ENCODE results near the gene AEBP1.

Gene AEBP1

DNA sequence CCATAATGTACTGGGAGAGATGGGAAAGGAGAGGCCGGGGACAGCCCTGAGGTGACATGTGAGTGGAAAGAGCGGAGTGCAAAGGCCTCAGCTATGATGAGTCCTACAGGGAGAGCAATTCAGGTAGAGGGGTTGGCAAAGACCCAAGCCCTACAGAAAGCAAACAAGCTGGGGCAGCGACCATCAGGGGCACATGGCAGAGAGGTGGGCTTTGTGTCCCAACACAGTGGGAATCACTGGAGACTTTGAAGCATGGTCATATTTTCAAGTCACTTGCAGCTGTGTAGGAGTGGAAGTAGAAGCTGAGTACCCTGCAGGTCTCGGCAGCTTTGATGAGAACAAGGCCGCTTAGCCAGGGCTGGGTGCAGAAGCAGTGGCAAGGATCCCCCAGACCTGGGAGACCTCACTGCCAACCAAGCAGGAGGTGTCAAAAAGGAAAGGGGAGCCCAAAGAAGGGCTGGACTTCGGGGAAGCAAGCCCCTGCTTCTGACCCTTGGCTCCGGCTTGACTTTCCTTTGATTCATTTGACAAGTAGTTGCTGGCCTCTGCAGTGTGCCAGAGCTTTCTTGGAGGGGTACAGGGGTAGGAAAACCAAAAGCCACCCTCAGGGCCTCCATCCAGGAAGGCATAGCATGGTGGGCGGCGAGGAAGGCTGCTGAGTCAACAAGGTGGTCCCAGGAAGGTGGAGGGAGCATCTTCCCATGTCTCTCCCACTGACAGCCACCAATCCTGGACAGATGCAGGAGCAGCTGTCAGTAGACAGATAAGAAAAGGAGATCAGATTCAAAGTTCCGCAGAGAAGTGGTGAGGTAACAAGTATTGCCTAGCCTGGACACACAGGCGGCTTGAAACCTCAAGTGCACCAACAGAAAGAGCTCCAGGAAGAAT is 36.8 kb upstream of the AEBP1 start:
- peak; percentile 43 for DNase-seq

GRCh38 chr7:44068054-44068453 is 36.1 kb upstream of the AEBP1 start:
- DNase-seq, result no peak

DNA sequence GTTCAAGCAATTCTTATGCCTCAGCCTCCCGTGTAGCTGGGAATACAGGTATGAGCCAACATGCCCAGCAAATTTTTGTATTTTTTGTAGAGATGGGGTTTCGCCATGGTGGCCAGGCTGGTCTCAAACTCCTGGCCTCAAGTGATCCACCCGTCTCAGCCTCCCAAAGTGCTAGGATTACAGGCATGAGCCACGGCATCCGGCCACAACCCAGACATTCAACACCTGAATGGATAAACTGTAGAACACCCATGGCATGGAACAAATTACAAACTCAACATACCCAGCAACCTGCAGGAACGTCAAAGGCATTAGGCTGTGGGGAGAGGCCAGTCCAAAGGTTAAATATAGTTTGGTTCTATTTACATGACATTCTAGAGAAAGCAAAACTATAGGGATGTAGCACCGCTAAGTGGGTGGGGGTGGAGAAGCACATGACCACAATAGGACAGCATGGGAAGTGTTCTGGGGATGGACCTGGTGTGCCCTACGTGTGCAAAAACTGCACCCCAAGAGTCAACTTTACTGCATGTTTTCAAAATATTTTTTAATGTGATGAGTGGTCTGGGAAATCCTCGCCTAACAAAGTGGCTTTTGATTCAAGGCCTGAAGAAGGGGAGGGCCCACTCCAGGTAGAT is 32.3 kb upstream of the AEBP1 start:
- no peak for DNase-seq

DNA sequence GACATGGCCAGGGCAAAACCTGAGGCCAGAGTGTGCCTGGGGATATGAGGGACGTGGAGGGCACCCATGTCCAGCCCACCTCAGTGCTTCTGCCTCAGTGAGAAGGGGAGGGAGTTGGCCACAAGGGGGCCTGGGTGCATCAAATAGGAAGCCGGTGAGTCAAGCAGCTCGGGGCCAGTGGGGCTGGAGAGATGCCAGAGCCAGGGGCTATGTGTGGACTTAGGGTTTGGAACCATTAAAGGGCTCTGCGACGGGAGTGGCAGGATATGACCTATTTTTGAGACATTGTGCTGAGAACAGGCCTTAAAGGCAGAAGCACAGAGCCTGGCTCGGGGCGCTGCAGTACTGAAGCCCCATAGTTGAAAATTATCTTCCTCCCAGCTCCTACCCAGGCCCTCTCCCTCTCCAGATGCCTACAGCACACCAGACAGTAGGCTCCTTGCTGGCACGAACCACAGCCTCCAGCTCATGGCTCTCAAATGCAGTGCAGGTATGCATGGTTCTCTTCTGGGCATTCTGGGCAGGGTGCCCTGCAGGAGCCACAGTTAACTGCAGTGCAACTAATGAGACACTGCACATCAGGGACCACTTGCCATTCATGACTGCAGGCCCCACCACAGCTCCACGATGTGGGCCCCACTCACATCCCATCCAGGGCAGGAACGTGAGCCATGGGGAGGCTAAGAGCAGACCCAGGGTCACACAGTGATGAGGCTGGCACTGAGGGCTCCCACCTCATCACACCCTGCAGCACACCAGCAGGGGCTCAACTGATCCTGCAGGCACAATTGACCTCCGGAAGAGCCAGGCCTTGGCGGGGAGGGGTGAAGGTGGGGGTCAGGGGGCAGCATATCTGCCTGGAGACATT is 31.5 kb upstream of the AEBP1 start:
- peak; percentile 69 for DNase-seq

- DNase-seq, result no peak
These were observed 30.3 kb upstream of the AEBP1 start for GRCh38 chr7:44073664-44074348.

DNA sequence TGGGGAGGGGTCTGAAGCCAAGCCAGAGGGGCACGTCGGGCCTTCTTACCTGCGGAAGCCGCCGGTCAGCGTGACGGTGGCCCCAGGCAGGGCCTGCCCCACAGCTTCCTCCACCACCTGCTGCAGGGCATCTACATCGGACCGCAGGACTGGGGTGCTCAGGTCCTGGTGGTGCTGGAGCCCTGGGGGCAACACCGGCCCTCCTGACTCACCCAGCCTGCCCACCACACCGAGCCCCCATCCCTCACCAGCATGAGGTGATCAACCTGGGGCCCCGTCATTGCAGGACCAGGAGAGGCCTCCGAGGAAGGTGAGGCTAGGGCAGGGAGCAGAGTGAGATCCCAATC is 29.8 kb upstream of the AEBP1 start:
- no peak for DNase-seq

DNA sequence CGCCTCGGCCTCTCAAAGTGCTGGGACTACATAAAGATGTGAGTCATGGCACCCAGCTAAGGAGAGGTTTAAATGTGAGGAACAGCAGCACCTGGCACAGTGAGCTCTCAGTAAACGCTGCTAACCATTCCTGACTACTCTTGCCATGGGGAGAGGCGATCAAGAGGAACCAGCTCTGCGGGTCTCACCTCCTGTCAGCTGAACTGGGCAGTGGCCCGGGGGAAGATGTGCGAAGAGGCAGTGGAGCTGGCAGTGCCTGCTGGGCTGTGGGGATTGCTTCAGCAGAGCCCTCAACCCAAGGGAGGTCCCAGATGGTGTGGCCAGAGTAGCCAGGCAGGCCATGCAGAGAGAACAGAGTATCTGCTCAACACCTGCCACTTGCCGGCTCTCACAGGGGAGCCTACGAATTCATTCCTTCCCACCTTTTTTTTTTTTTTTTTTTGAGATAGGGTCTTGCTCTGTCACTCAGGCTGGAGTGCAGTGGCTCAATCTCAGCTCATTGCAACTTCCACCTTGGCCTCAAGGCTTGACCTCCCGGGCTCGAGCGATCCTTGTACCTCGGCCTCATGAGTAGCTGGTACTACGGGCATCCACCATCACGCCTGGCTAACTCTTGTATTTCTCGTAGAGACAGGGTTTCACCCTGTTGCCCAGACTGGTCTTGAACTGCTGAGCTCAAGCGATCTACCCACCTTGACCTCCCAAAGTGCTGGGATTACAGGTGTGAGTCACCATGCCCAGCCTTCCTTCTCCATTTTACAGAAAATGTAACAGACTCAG is 28.7 kb upstream of the AEBP1 start:
- DNase-seq, result peak; percentile 24

DNA sequence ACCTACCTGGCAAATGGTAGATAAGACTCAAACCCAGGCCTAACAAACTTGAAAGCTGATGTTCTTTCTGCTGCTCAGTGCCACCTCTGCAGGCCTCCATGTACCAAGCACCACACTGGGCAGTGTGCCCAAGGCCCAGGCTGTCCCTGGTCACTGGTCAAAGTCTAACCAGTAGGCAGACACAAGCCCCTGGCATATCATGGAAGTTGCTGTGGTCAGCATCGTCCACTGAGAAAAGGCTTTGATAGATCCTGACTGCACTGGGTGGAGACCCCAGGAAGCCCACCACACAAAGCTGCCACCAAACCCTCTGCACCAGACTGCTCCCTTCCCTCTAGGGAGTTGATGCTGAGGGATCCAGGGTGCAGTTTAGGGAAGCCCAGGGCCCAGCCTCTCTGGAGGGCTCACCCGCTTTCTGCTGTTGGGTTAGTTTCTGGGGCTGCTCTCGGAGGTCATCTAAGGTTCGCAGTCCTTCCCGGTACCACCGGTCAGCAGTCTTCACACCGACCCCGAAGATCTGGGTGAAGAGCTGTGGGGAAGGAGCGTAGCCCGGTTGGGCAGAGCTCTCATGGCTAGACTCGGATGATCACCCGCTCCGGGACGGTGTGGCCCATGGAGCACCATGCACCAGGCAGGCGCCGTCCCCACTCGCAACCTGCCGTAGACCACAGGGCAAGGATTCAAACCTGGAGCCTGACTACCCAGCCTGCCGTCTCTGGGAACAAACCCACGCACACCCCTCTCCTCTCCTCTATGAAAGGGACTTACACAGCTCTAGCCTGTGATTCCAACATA is 27.8 kb upstream of the AEBP1 start:
- DNase-seq, result peak; percentile 31

- peak; percentile 29 for DNase-seq
These were observed 27.1 kb upstream of the AEBP1 start for GRCh38 chr7:44077061-44077460.

DNA sequence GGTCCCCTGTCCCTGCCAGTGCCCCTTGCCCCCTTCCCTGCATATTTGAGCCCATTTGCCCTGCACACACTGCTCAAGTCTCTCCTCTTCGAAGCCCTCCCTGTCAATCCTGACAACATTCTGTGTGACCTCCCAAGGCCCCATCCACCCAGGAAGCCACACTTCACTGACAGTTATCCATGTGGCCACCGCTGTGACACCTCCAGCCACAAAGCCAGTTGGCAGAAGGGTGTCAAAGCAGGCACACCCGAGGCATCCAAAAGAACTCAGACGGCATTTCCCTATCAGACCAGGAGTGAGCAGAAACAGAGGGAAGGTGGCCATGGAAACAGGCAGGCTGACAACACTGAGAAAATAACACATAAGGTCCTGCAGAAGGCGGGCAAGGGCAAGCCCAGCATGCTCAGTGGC is 26.5 kb upstream of the AEBP1 start:
- DNase-seq, result peak; percentile 25

DNA sequence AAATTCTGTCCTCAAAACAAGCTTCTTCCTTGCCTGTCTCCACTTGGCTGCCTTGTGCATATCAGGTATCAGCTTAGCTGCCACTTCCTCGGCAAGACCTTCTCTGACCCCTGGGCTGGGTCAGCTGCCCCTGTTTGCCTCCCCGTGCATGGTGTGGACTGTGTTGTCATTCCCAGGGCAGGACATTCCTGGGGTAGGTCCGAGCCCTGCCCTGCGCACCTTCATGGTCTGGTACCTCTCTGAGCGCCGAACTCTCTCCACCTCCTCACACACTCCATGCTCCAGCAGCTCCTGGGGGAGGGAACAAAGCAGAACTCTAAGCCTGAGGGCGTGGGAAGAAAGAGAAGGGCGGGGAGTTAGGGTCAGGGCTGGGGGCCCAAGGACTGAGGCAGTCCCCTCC is 25.6 kb upstream of the AEBP1 start:
- peak; percentile 27 for DNase-seq

GRCh38 chr7:44079331-44080021 is 24.7 kb upstream of the AEBP1 start:
- no peak for DNase-seq

DNA sequence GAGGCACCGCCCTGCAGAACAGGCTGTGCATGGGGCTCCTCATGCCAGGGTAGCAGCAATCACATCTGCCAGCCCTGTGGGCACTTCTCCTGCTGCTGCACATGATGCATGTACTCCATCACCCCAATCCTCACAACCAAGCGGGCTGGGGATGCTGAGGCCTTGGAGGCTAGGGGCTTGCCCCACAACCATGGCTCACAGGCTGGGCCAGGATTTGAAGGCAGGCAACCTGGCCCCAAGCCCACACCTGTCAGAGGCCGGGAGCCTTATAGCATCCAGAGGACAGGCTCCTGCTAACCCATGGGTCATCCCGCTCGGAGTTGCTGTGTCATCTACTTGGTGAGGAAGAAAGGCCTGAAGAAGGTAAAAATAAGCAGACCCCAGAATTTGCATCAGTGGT is 24.0 kb upstream of the AEBP1 start:
- no peak for DNase-seq

- DNase-seq, result no peak
These were observed 23.4 kb upstream of the AEBP1 start for GRCh38 chr7:44080686-44081265.

GRCh38 chr7:44081266-44081748 is 22.8 kb upstream of the AEBP1 start:
- no peak for DNase-seq

GRCh38 chr7:44082541-44083207 is 21.5 kb upstream of the AEBP1 start:
- DNase-seq, result peak; percentile 98

DNA sequence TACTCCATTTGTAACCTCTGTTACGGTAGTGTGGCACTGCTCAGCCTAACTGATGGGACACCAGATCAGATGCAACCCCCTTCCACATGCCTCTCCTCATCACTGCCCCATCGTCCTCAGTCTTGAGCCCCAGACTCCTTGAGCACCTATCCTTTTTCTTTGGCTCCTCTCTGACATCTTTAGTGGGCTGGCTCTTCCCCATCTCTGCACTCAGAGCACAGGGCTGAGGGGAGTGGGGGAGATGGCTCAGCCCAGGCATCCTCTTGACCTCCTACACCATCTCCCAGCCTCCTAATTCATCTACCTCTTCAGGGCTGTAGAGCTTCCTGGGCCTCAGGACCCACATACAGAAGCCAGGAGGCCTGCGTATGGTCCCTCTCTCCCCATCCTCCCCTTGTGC is 20.3 kb upstream of the AEBP1 start:
- DNase-seq, result no peak

GRCh38 chr7:44084701-44085100 is 19.4 kb upstream of the AEBP1 start:
- no peak for DNase-seq

DNA sequence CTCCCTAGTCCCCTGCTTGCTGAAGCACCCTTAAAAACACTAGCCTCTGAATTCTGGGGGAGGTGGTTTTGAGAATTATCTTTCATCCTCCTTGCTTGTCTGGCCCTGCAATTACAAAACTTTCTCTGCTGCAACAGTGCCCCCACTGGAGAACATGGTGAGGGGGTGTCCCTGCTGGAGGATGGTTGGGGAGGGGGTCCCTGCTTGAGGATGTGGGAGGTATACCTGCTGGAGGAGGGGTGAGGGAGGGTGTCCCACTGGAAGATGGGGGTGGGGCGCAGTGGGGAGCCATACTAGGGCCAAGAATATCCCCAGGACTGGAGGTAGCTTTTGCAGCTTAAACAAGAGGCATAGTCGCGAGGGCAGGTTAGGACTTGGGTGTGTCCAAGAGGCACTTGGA is 18.6 kb upstream of the AEBP1 start:
- DNase-seq, result no peak

Measured in right forelimb (tissue), 1 donor.